Lung microvascular endothelial cell (primary cell): ENCODE data around the gene LGALS9C. TPM values are rescaled to one million over a fixed set of nuclear protein-coding genes. Genes with fewer than 3 reads are reported as not detected.
A peak's percentile ranks its signal among the peaks of the same experiment; 100 is the strongest.
"Not testable (repeated sequence)": the region's sequence is repeated elsewhere in the genome, so short reads cannot be mapped to it uniquely, and the experiment has no call there.

Experiments used
- DNase-seq, 2 donors: peaks; one replicate each; pipeline versions ENCODE4 v3.0.0 to v3.0.0-alpha.2; 2010; ENCODE audit warnings: low read depth in 2 of 2
- total RNA-seq: library from RNA; depleted of rRNA; stranded (reverse); fragments of >200 nt; gene quantifications from 2 replicates; pipeline ENCODE4 v1.2.1, GENCODE V29; 2014

The LGALS9C gene
- not detected in 2 replicates for total RNA-seq

GRCh38 chr17:18476508-18477308, at the start of gene LGALS9C:
LGALS9C (plus strand) TSS chr17:18476789; CDS start chr17:18476855, 66 bp downstream.
- not testable (repeated sequence) for DNase-seq

GRCh38 chr17:18432206-18432605, 44.4 kb upstream of the LGALS9C start:
- not testable (repeated sequence) for DNase-seq

- not testable (repeated sequence) for DNase-seq
These were observed 37.1 kb upstream of the LGALS9C start for GRCh38 chr17:18439465-18439870.

- not testable (repeated sequence) for DNase-seq
These were observed 34.5 kb upstream of the LGALS9C start for GRCh38 chr17:18442093-18442492.

GRCh38 chr17:18442532-18442931, 34.1 kb upstream of the LGALS9C start:
- DNase-seq, result not testable (repeated sequence)

GRCh38 chr17:18447476-18448205, 28.9 kb upstream of the LGALS9C start:
- not testable (repeated sequence) for DNase-seq

GRCh38 chr17:18448311-18448710, 28.3 kb upstream of the LGALS9C start:
- not testable (repeated sequence) for DNase-seq

GRCh38 chr17:18449833-18450232, 26.8 kb upstream of the LGALS9C start:
- DNase-seq, result not testable (repeated sequence)

- not testable (repeated sequence) for DNase-seq
These were observed 25.6 kb upstream of the LGALS9C start for GRCh38 chr17:18450998-18451397.

- DNase-seq, result not testable (repeated sequence)
These were observed 24.6 kb upstream of the LGALS9C start for GRCh38 chr17:18451969-18452368.

GRCh38 chr17:18459035-18459434, 17.6 kb upstream of the LGALS9C start:
- peak; percentile 2 to 8 for DNase-seq

- DNase-seq, result peak in 1 of 2 donors; percentile 84
These were observed 12.6 kb upstream of the LGALS9C start for GRCh38 chr17:18463831-18464502.

GRCh38 chr17:18466250-18466983, 10.2 kb upstream of the LGALS9C start:
- DNase-seq, result not testable (repeated sequence)

GRCh38 chr17:18467001-18467400, 9.6 kb upstream of the LGALS9C start:
- DNase-seq, result not testable (repeated sequence)

- DNase-seq, result not testable (repeated sequence)
These were observed 8.0 kb upstream of the LGALS9C start for GRCh38 chr17:18468472-18469171.

- peak in 1 of 2 donors; percentile 25 for DNase-seq
These were observed 6.8 kb upstream of the LGALS9C start for GRCh38 chr17:18469837-18470236.

GRCh38 chr17:18470345-18470930, 6.2 kb upstream of the LGALS9C start:
- not testable (repeated sequence) for DNase-seq

GRCh38 chr17:18473967-18474366, 2.6 kb upstream of the LGALS9C start:
- DNase-seq, result not testable (repeated sequence)

GRCh38 chr17:18474754-18475153, 1.8 kb upstream of the LGALS9C start:
- not testable (repeated sequence) for DNase-seq

- not testable (repeated sequence) for DNase-seq
These were observed 778 bp downstream of the LGALS9C start for GRCh38 chr17:18477367-18477766.
